Lung microvascular endothelial cell (primary cell): ENCODE measurements around the gene CD52. TPM values are rescaled to one million over a fixed set of nuclear protein-coding genes. Genes with fewer than 3 reads are reported as not detected.
"Not testable (repeated sequence)": the region's sequence is repeated elsewhere in the genome, so short reads cannot be mapped to it uniquely, and the experiment has no call there.

Source experiments
- DNase-seq, 2 donors: peaks; one replicate each; pipeline versions ENCODE4 v3.0.0 to v3.0.0-alpha.2; 2010; ENCODE audit warnings: low read depth in 2 of 2
- total RNA-seq: library from RNA; depleted of rRNA; stranded (reverse); fragments of >200 nt; gene quantifications from 2 replicates; pipeline ENCODE4 v1.2.1, GENCODE V29; 2014

The CD52 gene
- total RNA-seq, 1 donor from 2014 or later = not detected

GRCh38 chr1:26283871-26284596 is 33.7 kb upstream of the CD52 start:
- DNase-seq = no peak

GRCh38 chr1:26284597-26285347 is 33.0 kb upstream of the CD52 start:
- DNase-seq = peak; percentile 71 to 91

DNA sequence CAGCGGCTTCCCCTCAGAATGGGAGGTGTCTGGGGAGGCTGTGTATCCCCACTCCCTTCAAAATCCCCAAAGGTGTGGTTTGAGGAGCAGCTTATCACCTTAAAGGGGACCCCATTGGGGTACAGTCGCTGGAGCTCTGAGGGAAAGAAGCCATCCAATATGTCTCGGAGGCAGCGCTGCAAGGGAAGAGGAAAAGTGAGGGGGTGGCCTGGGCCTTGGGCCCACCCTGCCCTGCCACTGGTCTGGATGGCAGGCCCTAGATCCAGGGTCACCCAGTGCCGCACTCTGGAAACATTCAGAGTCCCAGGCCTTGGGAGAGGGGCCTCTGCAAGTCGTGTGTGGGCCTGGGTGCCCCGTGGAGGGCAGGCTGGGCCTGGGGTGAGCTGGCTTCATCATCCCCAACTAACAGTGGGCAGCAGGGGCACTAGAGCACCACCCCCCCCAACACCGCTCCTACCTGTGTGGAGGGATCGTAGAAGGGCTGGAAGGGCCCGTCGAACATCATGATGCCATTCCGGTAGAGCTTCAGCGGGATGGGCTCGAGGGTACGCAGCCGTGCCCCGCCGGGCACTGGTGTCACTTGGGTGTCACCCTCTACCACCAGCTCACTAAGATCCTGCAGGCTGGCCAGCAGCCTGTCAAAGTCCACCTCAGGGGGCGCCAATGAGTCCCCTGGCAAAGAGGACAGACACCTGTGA is 32.2 kb upstream of the CD52 start:
- peak; percentile 29 to 54 for DNase-seq

DNA sequence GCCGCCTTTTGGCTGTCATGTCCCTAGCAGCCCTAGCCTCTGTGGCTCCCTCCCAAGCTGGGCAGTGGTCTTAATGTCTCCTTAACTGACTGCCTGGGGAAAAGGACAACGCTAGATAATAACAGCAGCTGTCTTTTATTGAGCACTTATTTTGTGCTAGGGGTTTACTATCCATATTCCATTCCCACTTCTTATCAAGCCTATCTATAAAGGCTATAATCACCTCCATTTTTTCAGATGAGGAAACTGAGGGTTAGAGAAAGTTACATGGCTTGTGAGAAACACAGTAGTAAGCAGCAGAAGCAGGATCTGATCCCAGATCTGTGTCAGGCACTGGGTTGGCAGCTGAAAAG is 31.7 kb upstream of the CD52 start:
- no peak for DNase-seq

GRCh38 chr1:26287033-26287711 is 30.6 kb upstream of the CD52 start:
- DNase-seq = no peak

DNA sequence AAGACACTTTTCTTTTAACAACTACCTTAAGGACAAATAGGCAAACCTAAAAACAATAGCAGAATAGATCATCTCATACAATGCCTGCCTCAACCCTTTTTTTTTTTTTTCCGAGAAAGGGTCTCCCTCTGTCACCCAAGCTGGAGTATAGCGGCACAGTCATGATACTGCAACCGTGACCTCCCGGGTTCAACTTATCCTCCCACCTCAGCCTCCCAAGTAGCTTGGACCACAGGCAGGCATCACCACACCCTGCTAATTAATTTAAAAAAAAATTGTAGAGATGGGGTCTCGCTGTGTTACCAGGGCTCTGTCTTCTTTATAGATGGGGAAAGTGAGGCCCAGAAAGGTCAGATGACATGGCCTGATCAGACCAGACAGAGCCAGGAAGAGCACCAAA is 29.9 kb upstream of the CD52 start:
- no peak for DNase-seq

- no peak for DNase-seq
Measured at GRCh38 chr1:26288311-26288941, 29.3 kb upstream of the CD52 start.

GRCh38 chr1:26289158-26290059 is 28.3 kb upstream of the CD52 start:
- DNase-seq = no peak

DNA sequence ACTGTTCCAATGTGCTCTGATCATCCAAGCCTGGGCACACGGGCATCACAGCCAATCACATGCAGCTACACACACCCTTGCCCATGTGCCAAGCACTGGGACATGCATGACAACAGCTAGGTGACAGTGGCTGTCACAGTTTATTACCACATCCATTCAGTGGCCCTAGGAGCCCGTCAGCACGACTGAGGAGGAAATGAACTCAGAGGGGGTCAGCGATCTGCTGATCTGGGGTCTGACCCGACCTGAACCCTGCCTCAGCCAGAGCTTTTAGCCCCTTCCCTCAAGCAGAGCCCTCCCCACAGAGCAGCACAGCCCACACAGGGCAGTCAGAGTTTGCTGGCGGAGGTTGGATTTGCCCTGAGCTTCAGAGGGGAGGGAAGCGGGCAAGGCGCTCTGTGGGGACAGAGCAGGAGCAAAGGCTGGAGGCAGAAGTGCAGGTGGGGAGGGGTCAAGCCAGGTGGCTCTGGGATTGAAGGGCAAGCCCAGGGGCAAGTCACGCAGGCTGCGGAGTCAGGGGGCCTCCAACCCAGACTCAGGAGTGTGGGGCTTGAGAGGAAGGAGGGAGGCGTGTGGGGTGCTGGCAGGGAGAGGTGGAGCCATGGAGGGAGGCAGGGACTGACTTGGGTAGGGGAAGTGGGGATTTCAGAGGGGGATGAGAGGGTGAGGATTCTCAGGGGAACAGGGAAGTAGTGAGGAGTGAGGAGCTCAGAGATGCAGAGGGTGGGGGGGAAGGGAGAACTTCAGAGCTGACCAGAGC is 27.5 kb upstream of the CD52 start:
- DNase-seq = no peak

- no peak for DNase-seq
Measured at GRCh38 chr1:26290882-26291261, 26.9 kb upstream of the CD52 start.

- DNase-seq = no peak
Measured at GRCh38 chr1:26291433-26291832, 26.3 kb upstream of the CD52 start.

- no peak for DNase-seq
Measured at GRCh38 chr1:26291939-26292338, 25.8 kb upstream of the CD52 start.

- DNase-seq = not testable (repeated sequence)
Measured at GRCh38 chr1:26292735-26293134, 25.0 kb upstream of the CD52 start.

- DNase-seq = no peak
Measured at GRCh38 chr1:26293911-26294463, 23.8 kb upstream of the CD52 start.

DNA sequence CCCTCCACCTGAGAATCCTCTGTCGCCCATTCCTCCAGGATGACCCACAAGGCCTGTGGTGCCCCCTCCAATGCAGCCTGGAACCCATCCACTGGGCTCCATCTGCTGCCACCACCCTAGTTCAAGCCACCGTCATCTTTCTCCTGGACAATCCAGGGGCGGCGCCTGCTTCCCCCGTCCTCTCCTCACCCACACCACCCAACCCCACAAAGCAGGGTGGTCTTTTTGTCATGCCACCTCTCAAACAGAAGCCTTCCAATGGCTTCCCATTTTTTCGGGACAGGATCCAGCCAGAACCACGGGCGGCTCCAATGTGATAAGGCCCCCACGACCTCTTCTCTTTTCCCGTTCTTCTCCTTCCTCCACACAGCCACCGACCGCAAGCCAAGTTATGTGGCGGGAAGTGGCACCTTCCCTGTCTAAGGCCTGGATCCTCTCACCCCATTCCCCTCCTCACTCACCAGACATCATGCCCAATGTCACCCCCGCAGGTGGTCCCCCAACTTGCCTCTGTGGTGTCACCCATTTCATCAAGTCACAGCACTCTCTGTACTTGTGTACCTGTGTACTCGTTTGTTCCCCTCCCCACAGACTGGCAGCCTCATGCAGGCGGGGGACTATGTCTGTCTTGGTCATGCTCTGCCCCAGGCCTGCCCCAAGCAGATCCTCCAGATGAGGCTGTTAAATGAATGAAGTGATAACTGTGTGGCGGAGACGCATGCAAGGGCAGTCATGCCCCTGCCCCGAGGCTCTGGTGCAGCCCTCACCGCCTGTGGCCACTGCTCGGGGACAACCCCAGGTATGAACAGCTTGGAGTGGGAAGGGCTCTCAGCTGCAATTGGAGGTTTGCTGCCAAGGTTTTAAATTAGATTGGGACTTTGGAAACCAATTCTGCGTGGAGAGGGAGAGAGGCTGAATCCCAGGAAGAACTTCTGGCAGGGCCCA is 22.3 kb upstream of the CD52 start:
- no peak for DNase-seq

DNA sequence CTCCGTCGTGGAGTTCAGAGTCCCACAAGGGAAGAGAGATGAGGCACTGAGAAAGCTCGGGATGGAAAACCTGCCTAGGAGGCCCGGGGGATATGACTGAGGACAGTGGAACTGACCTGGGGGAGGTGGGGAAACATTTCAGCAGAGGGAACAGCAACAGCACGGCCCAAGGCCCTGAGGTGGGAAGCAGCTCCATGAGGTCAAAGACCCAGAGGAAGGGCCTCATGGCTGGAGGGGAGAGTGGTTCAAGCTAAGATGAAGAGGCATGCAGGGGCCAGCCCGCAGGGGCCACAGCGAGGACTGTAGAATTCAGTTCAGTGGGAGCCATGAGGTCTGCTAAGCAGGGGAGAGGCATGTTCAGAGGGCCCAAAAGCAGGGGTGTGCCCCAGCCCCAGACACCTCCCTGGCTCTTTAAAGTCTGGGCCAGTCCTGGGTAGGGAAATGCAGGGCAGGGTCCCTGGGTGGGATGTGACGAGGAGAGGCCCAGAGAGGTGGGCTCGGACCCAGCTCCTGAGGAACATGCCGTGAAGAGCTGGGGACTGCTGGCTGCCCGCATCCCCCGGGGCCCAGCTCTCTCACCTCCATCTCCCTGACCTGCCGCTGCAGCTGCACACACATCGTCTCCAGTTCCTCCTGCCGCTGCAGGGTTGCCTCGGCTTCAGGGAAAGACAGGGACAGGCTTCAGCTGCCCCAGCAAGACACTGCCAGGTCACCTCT is 21.3 kb upstream of the CD52 start:
- DNase-seq = no peak

DNA sequence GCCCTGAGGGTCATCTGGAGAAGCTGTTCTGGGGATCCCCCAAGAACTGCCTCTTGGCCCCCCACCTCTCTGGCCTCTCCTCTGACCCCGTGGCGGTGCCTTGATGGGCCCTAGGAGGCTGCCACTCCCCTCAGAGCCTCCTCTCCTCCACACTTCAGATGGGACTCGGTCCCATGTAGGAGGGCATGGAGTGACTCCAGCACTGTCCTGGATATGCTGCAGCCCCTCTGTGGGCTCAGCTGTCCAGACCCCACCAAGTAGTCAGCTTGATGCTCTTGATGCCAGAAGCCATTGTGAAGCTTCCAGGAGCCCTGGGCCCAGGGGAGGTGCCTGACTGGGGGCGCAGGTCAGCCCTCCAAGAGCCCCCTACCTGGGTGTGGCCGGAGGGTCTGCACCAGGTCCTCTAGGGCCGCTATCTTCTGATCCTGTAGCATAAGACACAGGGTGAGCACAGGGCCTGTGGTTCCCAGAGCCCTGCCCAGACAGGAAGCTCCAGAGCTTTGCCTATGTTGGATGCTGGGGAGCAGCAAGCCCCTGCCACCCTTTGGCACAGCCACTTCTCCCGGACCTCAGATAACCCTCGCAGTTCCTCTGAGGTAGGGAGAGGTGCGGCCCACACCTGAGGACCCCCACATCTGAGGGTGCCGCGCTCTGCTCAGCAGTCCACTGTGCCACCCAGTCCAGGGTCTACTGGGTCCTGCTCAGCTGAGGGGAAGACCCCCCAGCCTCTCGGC is 20.5 kb upstream of the CD52 start:
- no peak for DNase-seq
